Lower lobe of right lung (tissue), 2 donors: ENCODE measurements around the gene DIP2B. TPM values are rescaled to one million over a fixed set of nuclear protein-coding genes. Genes with fewer than 3 reads are reported as not detected.

Source experiments
- ATAC-seq, 2 donors: fragments of 200-7000 bp; cut with Tn5 transposase; one replicate each; pipeline ENCODE4 v1.9.1; 2020 to 2022; ENCODE audit warnings: mild to moderate bottlenecking in 2 of 2, moderate library complexity in 2 of 2
- DNase-seq: peaks from one replicate; pipeline ENCODE4 v3.0.0-alpha.2; 2020
- H3K27ac ChIP-seq: fragments of 200-600 bp; one replicate; pipeline ENCODE4 v1.8.0; 2022
- H3K27me3 ChIP-seq: fragments of 200-600 bp; one replicate; pipeline ENCODE4 v1.8.0; 2022; ENCODE audit warnings: low read depth
- H3K36me3 ChIP-seq: fragments of 200-600 bp; one replicate; pipeline ENCODE4 v1.8.0; 2022; ENCODE audit warnings: mild to moderate bottlenecking
- H3K4me1 ChIP-seq: fragments of 200-600 bp; one replicate; pipeline ENCODE4 v1.8.0; 2022
- H3K4me3 ChIP-seq: fragments of 200-600 bp; one replicate; pipeline ENCODE4 v1.8.0; 2022; ENCODE audit warnings: mild to moderate bottlenecking
- H3K9me3 ChIP-seq: fragments of 200-600 bp; one replicate; pipeline ENCODE4 v1.8.0; 2022
- CTCF ChIP-seq: fragments of 200-600 bp; IDR thresholded peaks from one replicate; pipeline ENCODE4 v1.8.0; 2022; ENCODE audit warnings: antibody characterized with exemption, mild to moderate bottlenecking
- intact Hi-C: fragments of 100-400 bp; cut with DNase I; formaldehyde crosslinking; loops from one replicate; pipeline ENCODE4 v1.11.0; 2022
- total RNA-seq: library from RNA; stranded (reverse); fragmentation: NEBNext Ultra II Directional; extraction: Animal tissue kit (Norgen Biotek cat#: 25700); gene quantifications from one replicate; pipeline ENCODE4 v1.2.1, GENCODE V29; 2021
- donor health status: DM: no; HTN: yes; CAD: no; lungs with severe emphysema.

The DIP2B gene
- total RNA-seq, 1 donor from 2014 or later, result 32.8 TPM

GRCh38 chr12:50557421-50557820 is 52.6 kb downstream of the DIP2B start:
- intact Hi-C loops, result no loop called here
- DNase-seq (no peak), ATAC-seq (no peak)
- Histone ChIP-seq H3K36me3 (no peaks in the 10 kb centered on the region), H3K4me3 (no peak overlapping the region), H3K27ac (no peak overlapping the region), H3K9me3 (no peaks in the 10 kb centered on the region), H3K27me3 (no peaks in the 10 kb centered on the region), H3K4me1 (peaks cover 4% of the 10 kb centered on the region)
- no peak for TF ChIP-seq CTCF

- Histone ChIP-seq H3K27me3 (no peaks in the 10 kb centered on the region), H3K4me3 (no peak overlapping the region), H3K36me3 (no peaks in the 10 kb centered on the region), H3K9me3 (no peaks in the 10 kb centered on the region), H3K27ac (no peak overlapping the region), H3K4me1 (peaks cover 8% of the 10 kb centered on the region)
- no peak for TF ChIP-seq CTCF
- intact Hi-C loops, result no loop called here
- ATAC-seq, result no peak
- no peak for DNase-seq
These were observed 54.2 kb downstream of the DIP2B start for GRCh38 chr12:50558970-50559369.

GRCh38 chr12:50562520-50563433 is 58.0 kb downstream of the DIP2B start:
- ATAC-seq, result no peak

DNA sequence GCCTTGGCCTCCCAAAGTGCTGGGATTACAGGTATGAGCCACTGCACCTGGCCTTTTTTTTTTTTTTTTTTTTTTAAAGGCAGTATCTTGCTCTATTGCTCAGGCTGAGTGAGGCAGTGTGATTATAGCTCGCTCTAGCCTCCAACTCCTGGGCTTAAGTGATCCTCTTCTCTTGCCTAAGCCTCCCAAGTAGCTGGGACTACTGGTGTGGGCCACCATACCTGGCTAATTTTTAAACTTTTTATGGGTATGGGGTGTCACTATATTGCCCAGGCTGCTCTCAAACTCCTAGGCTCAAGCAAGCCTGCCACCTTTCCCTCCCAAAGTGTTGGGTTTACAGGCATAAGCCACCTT is 58.6 kb downstream of the DIP2B start:
- Histone ChIP-seq H3K27ac (no peak overlapping the region), H3K4me1 (peaks cover 39% of the 10 kb centered on the region), H3K9me3 (no peaks in the 10 kb centered on the region), H3K36me3 (no peaks in the 10 kb centered on the region), H3K4me3 (no peak overlapping the region), H3K27me3 (no peaks in the 10 kb centered on the region)
- DNase-seq (no peak), ATAC-seq (no peak)
- intact Hi-C loops, result no loop called here
- no peak for TF ChIP-seq CTCF

More at GRCh38 chr12:50562520-50563433, 58.0 kb downstream of the DIP2B start:
- intact Hi-C loops, result no loop called here
- no peak for DNase-seq
- H3K4me1 ChIP-seq, result peaks cover 33% of the 10 kb centered on the region
- H3K27me3 ChIP-seq, result no peaks in the 10 kb centered on the region
- TF ChIP-seq CTCF, result no peak
- H3K4me3 ChIP-seq, result no peak overlapping the region
- no peaks in the 10 kb centered on the region for H3K9me3 ChIP-seq
- no peaks in the 10 kb centered on the region for H3K36me3 ChIP-seq
- H3K27ac ChIP-seq, result no peak overlapping the region

DNA sequence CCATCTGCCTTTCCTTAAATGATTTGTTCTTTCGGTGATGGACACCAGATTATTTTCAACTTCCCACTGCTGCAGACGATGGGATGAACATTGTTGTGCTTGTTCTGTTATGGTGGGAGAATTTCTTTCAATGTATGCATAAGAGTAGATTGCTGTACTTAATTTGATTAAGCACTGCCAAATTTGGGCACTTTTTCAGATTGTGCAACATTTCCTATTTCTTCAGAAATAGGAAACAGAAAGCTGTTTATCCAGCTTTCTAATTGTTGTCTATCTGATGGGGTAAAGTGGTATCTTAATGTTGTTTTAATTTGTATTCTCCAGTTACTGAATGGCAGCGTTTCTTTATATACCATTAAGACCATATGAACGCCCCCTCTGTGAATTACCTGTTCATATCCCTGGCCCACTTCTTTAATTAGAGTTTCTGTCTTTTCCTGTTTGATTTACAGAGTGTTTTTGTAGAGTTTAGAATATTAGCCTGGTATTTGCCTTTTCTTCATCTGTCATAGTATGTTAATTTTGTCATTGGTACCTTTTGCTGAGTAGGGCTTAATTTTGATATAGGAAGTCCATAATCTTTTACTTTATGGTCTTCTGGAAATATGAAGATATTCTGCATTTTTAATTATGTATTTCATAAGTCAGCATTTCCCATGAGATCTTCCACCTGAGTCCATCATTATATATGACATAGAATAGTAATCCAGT is 59.6 kb downstream of the DIP2B start:
- ATAC-seq, result no peak
- Histone ChIP-seq H3K4me3 (no peak overlapping the region), H3K9me3 (no peaks in the 10 kb centered on the region), H3K4me1 (peaks cover 49% of the 10 kb centered on the region), H3K36me3 (no peaks in the 10 kb centered on the region), H3K27me3 (no peaks in the 10 kb centered on the region), H3K27ac (peak overlapping the region; percentile 42)
- no peak for DNase-seq
- intact Hi-C loops, result no loop called here
- TF ChIP-seq CTCF, result no peak
